Measurements from ENCODE around the gene FEV.
"Not testable (repeated sequence)": the region's sequence is repeated elsewhere in the genome, so short reads cannot be mapped to it uniquely, and the experiment has no call there.

Gene FEV

GRCh38 chr2:218952160-218952559, 32.8 kb downstream of the FEV start:
- Histone ChIP-seq H3K4me3 (ENCODE audit: low read length) (no peak overlapping the region), H4K20me1 (ENCODE audit: insufficient read depth, low read length) (no peaks in the 10 kb centered on the region), H3K36me3 (replicated peaks; ENCODE audit: insufficient read depth, low read length) (no peaks in the 10 kb centered on the region), H3K9me2 (replicated peaks; ENCODE audit: insufficient read depth, low read length) (no peaks in the 10 kb centered on the region), H3K27ac (ENCODE audit: low read length) (no peak overlapping the region), H3K4me2 (ENCODE audit: low read depth, low read length) (no peak overlapping the region), H3K9me3 (replicated peaks; ENCODE audit: insufficient read depth, low read length) (no peaks in the 10 kb centered on the region), H3K4me1 (ENCODE audit: low read length) (no peaks in the 10 kb centered on the region), H2AFZ (ENCODE audit: low read length) (no peak overlapping the region), H3K27me3 (replicated peaks; ENCODE audit: insufficient read depth, low read length) (peaks cover 45% of the 10 kb centered on the region), H3K9ac (ENCODE audit: low read length) (no peak overlapping the region), H3F3A (ENCODE audit: insufficient read depth, low read length) (no peaks in the 10 kb centered on the region), H3K79me2 (ENCODE audit: low read length) (no peaks in the 10 kb centered on the region)
- no peak for DNase-seq
- no peak for TF ChIP-seq EZH2phosphoT487 (IDR thresholded peaks at IDR 0.05; ENCODE audit: low read length)
- no peak for TF ChIP-seq CTCF (IDR thresholded peaks at IDR 0.05; ENCODE audit: low read length)
- no peak for TF ChIP-seq EZH2 (optimal IDR thresholded peaks at IDR 0.05; ENCODE audit: low read depth, low read length)

- Histone ChIP-seq H3K27me3 (replicated peaks; ENCODE audit: insufficient read depth, low read length) (peaks cover 23% of the 10 kb centered on the region), H3F3A (ENCODE audit: insufficient read depth, low read length) (no peaks in the 10 kb centered on the region), H4K20me1 (ENCODE audit: insufficient read depth, low read length) (no peaks in the 10 kb centered on the region), H3K79me2 (ENCODE audit: low read length) (no peaks in the 10 kb centered on the region), H3K9me3 (replicated peaks; ENCODE audit: insufficient read depth, low read length) (no peaks in the 10 kb centered on the region), H3K4me3 (ENCODE audit: low read length) (no peak overlapping the region), H3K27ac (ENCODE audit: low read length) (no peak overlapping the region), H3K4me1 (ENCODE audit: low read length) (no peaks in the 10 kb centered on the region), H3K36me3 (replicated peaks; ENCODE audit: insufficient read depth, low read length) (no peaks in the 10 kb centered on the region), H2AFZ (ENCODE audit: low read length) (no peak overlapping the region), H3K4me2 (ENCODE audit: low read depth, low read length) (no peak overlapping the region), H3K9ac (ENCODE audit: low read length) (no peak overlapping the region), H3K9me2 (replicated peaks; ENCODE audit: insufficient read depth, low read length) (no peaks in the 10 kb centered on the region)
- DNase-seq = no peak
- no peak for TF ChIP-seq EZH2phosphoT487 (IDR thresholded peaks at IDR 0.05; ENCODE audit: low read length)
- TF ChIP-seq EZH2 (optimal IDR thresholded peaks at IDR 0.05; ENCODE audit: low read depth, low read length) = no peak
- no peak for TF ChIP-seq CTCF (IDR thresholded peaks at IDR 0.05; ENCODE audit: low read length)
Observed at GRCh38 chr2:218946621-218947020, 38.4 kb downstream of the FEV start.

- no peaks in the 10 kb centered on the region for H3K4me1 ChIP-seq (ENCODE audit: low read length)
- no peaks in the 10 kb centered on the region for H3K36me3 ChIP-seq (replicated peaks; ENCODE audit: insufficient read depth, low read length)
- peaks cover 15% of the 10 kb centered on the region for H3K27me3 ChIP-seq (replicated peaks; ENCODE audit: insufficient read depth, low read length)
- no peaks in the 10 kb centered on the region for H3K9me2 ChIP-seq (replicated peaks; ENCODE audit: insufficient read depth, low read length)
- H3K4me2 ChIP-seq (ENCODE audit: low read depth, low read length) = no peak overlapping the region
- no peak overlapping the region for H3K27ac ChIP-seq (ENCODE audit: low read length)
- H3K4me3 ChIP-seq (ENCODE audit: low read length) = no peak overlapping the region
- no peak overlapping the region for H2AFZ ChIP-seq (ENCODE audit: low read length)
- TF ChIP-seq EZH2phosphoT487 (IDR thresholded peaks at IDR 0.05; ENCODE audit: low read length) = no peak
- no peak for TF ChIP-seq EZH2 (optimal IDR thresholded peaks at IDR 0.05; ENCODE audit: low read depth, low read length)
- DNase-seq = no peak
- no peaks in the 10 kb centered on the region for H3K9me3 ChIP-seq (replicated peaks; ENCODE audit: insufficient read depth, low read length)
- H3K9ac ChIP-seq (ENCODE audit: low read length) = no peak overlapping the region
- no peaks in the 10 kb centered on the region for H3K79me2 ChIP-seq (ENCODE audit: low read length)
- no peaks in the 10 kb centered on the region for H4K20me1 ChIP-seq (ENCODE audit: insufficient read depth, low read length)
- H3F3A ChIP-seq (ENCODE audit: insufficient read depth, low read length) = no peaks in the 10 kb centered on the region
Observed at GRCh38 chr2:218944759-218945404, 40.1 kb downstream of the FEV start.

- H3K9me2 ChIP-seq (replicated peaks; ENCODE audit: insufficient read depth, low read length); H3K27me3 ChIP-seq (replicated peaks; ENCODE audit: insufficient read depth, low read length); H3K4me2 ChIP-seq (ENCODE audit: low read depth, low read length); H2AFZ ChIP-seq (ENCODE audit: low read length); H3K9me3 ChIP-seq (replicated peaks; ENCODE audit: insufficient read depth, low read length); H3K79me2 ChIP-seq (ENCODE audit: low read length); H3K4me1 ChIP-seq (ENCODE audit: low read length); H4K20me1 ChIP-seq (ENCODE audit: insufficient read depth, low read length); H3K4me3 ChIP-seq (ENCODE audit: low read length); H3K27ac ChIP-seq (ENCODE audit: low read length); H3K9ac ChIP-seq (ENCODE audit: low read length); H3F3A ChIP-seq (ENCODE audit: insufficient read depth, low read length); H3K36me3 ChIP-seq (replicated peaks; ENCODE audit: insufficient read depth, low read length); DNase-seq: not testable (repeated sequence)
Observed at GRCh38 chr2:218931751-218932150, 53.2 kb downstream of the FEV start.
